ENCODE measurements around the gene ADCY2.

Gene ADCY2

GRCh38 chr5:7488734-7489133 lies 92.8 kb downstream of the ADCY2 start:
- Histone ChIP-seq H3K4ac (ENCODE audit: low read depth in 1 of 2, low read length in 2 of 2) (no peak overlapping the region), H3K4me3 (ENCODE audit: insufficient read depth in 1 of 2, low read depth in 1 of 2, low read length in 2 of 2) (no peak overlapping the region), H2BK120ac (ENCODE audit: low read depth, low read length) (no peak overlapping the region), H4K91ac (ENCODE audit: low read length) (no peak overlapping the region), H3K27ac (ENCODE audit: low read length, poor library complexity, severe bottlenecking) (no peak overlapping the region), H2BK12ac (ENCODE audit: low read length in 2 of 2) (no peak overlapping the region), H3K9me3 (ENCODE audit: control insufficient read depth, low read length) (no peaks in the 10 kb centered on the region), H2AFZ (ENCODE audit: low read depth, low read length) (no peak overlapping the region), H3K9ac (ENCODE audit: low read length) (no peak overlapping the region), H3K23ac (ENCODE audit: low read length in 2 of 2) (no peak overlapping the region), H3K36me3 (ENCODE audit: control insufficient read depth in 1 of 2, insufficient read depth in 2 of 2, low read depth in 1 of 2, low read length in 2 of 2) (no peaks in the 10 kb centered on the region), H3K14ac (ENCODE audit: low read length in 2 of 2) (no peak overlapping the region), H3K4me1 (ENCODE audit: control insufficient read depth, insufficient read depth, low read depth, low read length) (no peaks in the 10 kb centered on the region), H3K79me1 (replicated peaks; ENCODE audit: low read length, poor library complexity, severe bottlenecking) (no peaks in the 10 kb centered on the region), H2AK5ac (ENCODE audit: low read length, severe bottlenecking) (no peak overlapping the region), H3K18ac (ENCODE audit: low read depth in 1 of 2, low read length in 2 of 2) (no peak overlapping the region), H3K27me3 (ENCODE audit: control insufficient read depth in 1 of 2, insufficient read depth in 1 of 2, low read length in 2 of 2) (no peaks in the 10 kb centered on the region), H2BK5ac (ENCODE audit: low read depth, low read length, poor library complexity, severe bottlenecking) (no peak overlapping the region), H4K8ac (ENCODE audit: low read length) (no peak overlapping the region), H2BK15ac (ENCODE audit: low read depth, poor library complexity, severe bottlenecking) (no peak overlapping the region), H3K4me2 (ENCODE audit: low read length, poor library complexity, severe bottlenecking) (no peak overlapping the region)
- DNase-seq: no peak
- 68% methylated on average over 7 of the region's 7 CpGs for WGBS

GRCh38 chr5:7492371-7492770 lies 96.4 kb downstream of the ADCY2 start:
- no peaks in the 10 kb centered on the region for H3K27me3 ChIP-seq (ENCODE audit: control insufficient read depth in 1 of 2, insufficient read depth in 1 of 2, low read length in 2 of 2)
- no peaks in the 10 kb centered on the region for H3K4me1 ChIP-seq (ENCODE audit: control insufficient read depth, insufficient read depth, low read depth, low read length)
- no peak overlapping the region for H3K4me3 ChIP-seq (ENCODE audit: insufficient read depth in 1 of 2, low read depth in 1 of 2, low read length in 2 of 2)
- H4K8ac ChIP-seq (ENCODE audit: low read length): no peak overlapping the region
- WGBS: 56% methylated on average over 4 of the region's 4 CpGs
- H2BK120ac ChIP-seq (ENCODE audit: low read depth, low read length): no peak overlapping the region
- H2BK12ac ChIP-seq (ENCODE audit: low read length in 2 of 2): no peak overlapping the region
- H2AFZ ChIP-seq (ENCODE audit: low read depth, low read length): no peak overlapping the region
- DNase-seq: no peak
- no peak overlapping the region for H3K23ac ChIP-seq (ENCODE audit: low read length in 2 of 2)
- H3K4ac ChIP-seq (ENCODE audit: low read depth in 1 of 2, low read length in 2 of 2): no peak overlapping the region
- H3K9me3 ChIP-seq (ENCODE audit: control insufficient read depth, low read length): no peaks in the 10 kb centered on the region
- no peak overlapping the region for H2BK15ac ChIP-seq (ENCODE audit: low read depth, poor library complexity, severe bottlenecking)
- no peak overlapping the region for H3K9ac ChIP-seq (ENCODE audit: low read length)
- no peak overlapping the region for H3K14ac ChIP-seq (ENCODE audit: low read length in 2 of 2)
- no peak overlapping the region for H3K4me2 ChIP-seq (ENCODE audit: low read length, poor library complexity, severe bottlenecking)
- no peak overlapping the region for H2BK5ac ChIP-seq (ENCODE audit: low read depth, low read length, poor library complexity, severe bottlenecking)
- H3K36me3 ChIP-seq (ENCODE audit: control insufficient read depth in 1 of 2, insufficient read depth in 2 of 2, low read depth in 1 of 2, low read length in 2 of 2): no peaks in the 10 kb centered on the region
- H2AK5ac ChIP-seq (ENCODE audit: low read length, severe bottlenecking): no peak overlapping the region
- no peak overlapping the region for H3K27ac ChIP-seq (ENCODE audit: low read length, poor library complexity, severe bottlenecking)
- no peak overlapping the region for H3K18ac ChIP-seq (ENCODE audit: low read depth in 1 of 2, low read length in 2 of 2)
- no peak overlapping the region for H4K91ac ChIP-seq (ENCODE audit: low read length)
- no peaks in the 10 kb centered on the region for H3K79me1 ChIP-seq (replicated peaks; ENCODE audit: low read length, poor library complexity, severe bottlenecking)

- H3K79me1 ChIP-seq (replicated peaks; ENCODE audit: low read length, poor library complexity, severe bottlenecking): no peaks in the 10 kb centered on the region
- H2AFZ ChIP-seq (ENCODE audit: low read depth, low read length): no peak overlapping the region
- no peak overlapping the region for H4K91ac ChIP-seq (ENCODE audit: low read length)
- no peak overlapping the region for H3K27ac ChIP-seq (ENCODE audit: low read length, poor library complexity, severe bottlenecking)
- H2AK5ac ChIP-seq (ENCODE audit: low read length, severe bottlenecking): no peak overlapping the region
- no peak for DNase-seq
- H3K23ac ChIP-seq (ENCODE audit: low read length in 2 of 2): no peak overlapping the region
- H3K9ac ChIP-seq (ENCODE audit: low read length): no peak overlapping the region
- no peaks in the 10 kb centered on the region for H3K9me3 ChIP-seq (ENCODE audit: control insufficient read depth, low read length)
- H3K4me2 ChIP-seq (ENCODE audit: low read length, poor library complexity, severe bottlenecking): no peak overlapping the region
- no peak overlapping the region for H3K18ac ChIP-seq (ENCODE audit: low read depth in 1 of 2, low read length in 2 of 2)
- no peak overlapping the region for H2BK12ac ChIP-seq (ENCODE audit: low read length in 2 of 2)
- no peak overlapping the region for H2BK5ac ChIP-seq (ENCODE audit: low read depth, low read length, poor library complexity, severe bottlenecking)
- no peak overlapping the region for H2BK15ac ChIP-seq (ENCODE audit: low read depth, poor library complexity, severe bottlenecking)
- no peak overlapping the region for H3K14ac ChIP-seq (ENCODE audit: low read length in 2 of 2)
- H3K4me1 ChIP-seq (ENCODE audit: control insufficient read depth, insufficient read depth, low read depth, low read length): no peaks in the 10 kb centered on the region
- no peak overlapping the region for H3K4me3 ChIP-seq (ENCODE audit: insufficient read depth in 1 of 2, low read depth in 1 of 2, low read length in 2 of 2)
- no peak overlapping the region for H4K8ac ChIP-seq (ENCODE audit: low read length)
- no peaks in the 10 kb centered on the region for H3K27me3 ChIP-seq (ENCODE audit: control insufficient read depth in 1 of 2, insufficient read depth in 1 of 2, low read length in 2 of 2)
- no peak overlapping the region for H3K4ac ChIP-seq (ENCODE audit: low read depth in 1 of 2, low read length in 2 of 2)
- no peak overlapping the region for H2BK120ac ChIP-seq (ENCODE audit: low read depth, low read length)
- WGBS: 89% methylated on average over 1 of the region's 1 CpG
- H3K36me3 ChIP-seq (ENCODE audit: control insufficient read depth in 1 of 2, insufficient read depth in 2 of 2, low read depth in 1 of 2, low read length in 2 of 2): no peaks in the 10 kb centered on the region
Observed at GRCh38 chr5:7493081-7493480, 97.1 kb downstream of the ADCY2 start.

- DNase-seq: no peak
- Histone ChIP-seq H3K14ac (ENCODE audit: low read length in 2 of 2) (no peak overlapping the region), H3K27ac (ENCODE audit: low read length, poor library complexity, severe bottlenecking) (no peak overlapping the region), H3K79me1 (replicated peaks; ENCODE audit: low read length, poor library complexity, severe bottlenecking) (no peaks in the 10 kb centered on the region), H2BK15ac (ENCODE audit: low read depth, poor library complexity, severe bottlenecking) (no peak overlapping the region), H3K4me3 (ENCODE audit: insufficient read depth in 1 of 2, low read depth in 1 of 2, low read length in 2 of 2) (no peak overlapping the region), H3K9ac (ENCODE audit: low read length) (no peak overlapping the region), H2BK12ac (ENCODE audit: low read length in 2 of 2) (no peak overlapping the region), H2BK5ac (ENCODE audit: low read depth, low read length, poor library complexity, severe bottlenecking) (no peak overlapping the region), H3K9me3 (ENCODE audit: control insufficient read depth, low read length) (no peaks in the 10 kb centered on the region), H3K23ac (ENCODE audit: low read length in 2 of 2) (no peak overlapping the region), H4K91ac (ENCODE audit: low read length) (no peak overlapping the region), H3K27me3 (ENCODE audit: control insufficient read depth in 1 of 2, insufficient read depth in 1 of 2, low read length in 2 of 2) (no peaks in the 10 kb centered on the region), H2AFZ (ENCODE audit: low read depth, low read length) (no peak overlapping the region), H3K4me2 (ENCODE audit: low read length, poor library complexity, severe bottlenecking) (no peak overlapping the region), H3K36me3 (ENCODE audit: control insufficient read depth in 1 of 2, insufficient read depth in 2 of 2, low read depth in 1 of 2, low read length in 2 of 2) (no peaks in the 10 kb centered on the region), H3K18ac (ENCODE audit: low read depth in 1 of 2, low read length in 2 of 2) (no peak overlapping the region), H2AK5ac (ENCODE audit: low read length, severe bottlenecking) (no peak overlapping the region), H4K8ac (ENCODE audit: low read length) (no peak overlapping the region), H2BK120ac (ENCODE audit: low read depth, low read length) (no peak overlapping the region), H3K4me1 (ENCODE audit: control insufficient read depth, insufficient read depth, low read depth, low read length) (no peaks in the 10 kb centered on the region), H3K4ac (ENCODE audit: low read depth in 1 of 2, low read length in 2 of 2) (no peak overlapping the region)
- WGBS: 85% methylated on average over 5 of the region's 5 CpGs
Observed at GRCh38 chr5:7493622-7494021, 97.7 kb downstream of the ADCY2 start.
